Trophoblast cell (in vitro differentiated cells and primary cell): ENCODE data around the gene SLC16A4. TPM values are rescaled to one million over a fixed set of nuclear protein-coding genes. Genes with fewer than 3 reads are reported as not detected.
"Not testable (repeated sequence)": the region's sequence is repeated elsewhere in the genome, so short reads cannot be mapped to it uniquely, and the experiment has no call there.

Experiments used
- DNase-seq, 2 donors: peaks; one replicate each; pipeline ENCODE4 v3.0.0-alpha.2; 2016
- H2AFZ ChIP-seq: 2 replicates; pipeline ENCODE4 v1.6.1; 2013; ENCODE audit warnings: low read length, moderate library complexity, mild to moderate bottlenecking; ENCODE audit not compliant: insufficient read depth, poor library complexity
- H2AK5ac ChIP-seq: 2 replicates; pipeline ENCODE4 v1.6.1; 2013; ENCODE audit warnings: mild to moderate bottlenecking, low read length
- H2BK120ac ChIP-seq: 2 replicates; pipeline ENCODE4 v1.6.1; 2013; ENCODE audit warnings: low read length, mild to moderate bottlenecking, moderate library complexity; ENCODE audit not compliant: insufficient read depth, poor library complexity
- H2BK12ac ChIP-seq: 2 replicates; pipeline ENCODE4 v1.6.1; 2013; ENCODE audit warnings: mild to moderate bottlenecking, low read length, moderate library complexity
- H2BK5ac ChIP-seq: 2 replicates; pipeline ENCODE4 v1.6.1; 2013; ENCODE audit warnings: low read length, low read depth, moderate library complexity, mild to moderate bottlenecking; ENCODE audit not compliant: poor library complexity
- H3K14ac ChIP-seq: 2 replicates; pipeline ENCODE4 v1.6.1; 2013; ENCODE audit warnings: mild to moderate bottlenecking, low read length
- H3K18ac ChIP-seq: 2 replicates; pipeline ENCODE4 v1.6.1; 2013; ENCODE audit warnings: mild to moderate bottlenecking, low read length
- H3K23ac ChIP-seq: 2 replicates; pipeline ENCODE4 v1.6.1; 2013; ENCODE audit warnings: low read length
- H3K27ac ChIP-seq: 2 replicates; pipeline ENCODE4 v1.5.1; 2013; ENCODE audit warnings: low read depth, mild to moderate bottlenecking, inconsistent platforms, low read length, moderate library complexity
- H3K27me3 ChIP-seq: 2 replicates; pipeline ENCODE4 v1.6.1; 2013; ENCODE audit warnings: inconsistent platforms, mild to moderate bottlenecking, low read length, moderate library complexity; ENCODE audit not compliant: insufficient read depth
- H3K36me3 ChIP-seq, 2 experiments: 1 replicate in 1 of 2; 2 replicates in 1 of 2; pipeline ENCODE4 v1.6.1; 2013; ENCODE audit warnings: low read length in 2 of 2, mild to moderate bottlenecking in 2 of 2, moderate library complexity in 1 of 2; ENCODE audit not compliant: insufficient read depth in 2 of 2, control insufficient read depth in 1 of 2
- H3K4ac ChIP-seq: 2 replicates; pipeline ENCODE4 v1.6.1; 2013; ENCODE audit warnings: low read depth, mild to moderate bottlenecking, low read length, moderate library complexity
- H3K4me1 ChIP-seq, 2 experiments: 1 replicate in 1 of 2; 2 replicates in 1 of 2; pipeline ENCODE4 v1.6.1; 2013; ENCODE audit warnings: low read length in 2 of 2, mild to moderate bottlenecking in 2 of 2, moderate library complexity in 1 of 2; ENCODE audit not compliant: insufficient read depth in 2 of 2, control insufficient read depth in 1 of 2
- H3K4me2 ChIP-seq: 2 replicates; pipeline ENCODE4 v1.6.1; 2013; ENCODE audit warnings: inconsistent platforms, mild to moderate bottlenecking, low read length, moderate library complexity
- H3K4me3 ChIP-seq: 2 replicates; pipeline ENCODE4 v1.5.1; 2013; ENCODE audit warnings: mild to moderate bottlenecking, low read depth, low read length, inconsistent platforms
- H3K79me1 ChIP-seq: one replicate; pipeline ENCODE4 v1.6.1; 2013; ENCODE audit warnings: low read length
- H3K79me2 ChIP-seq: 2 replicates; pipeline ENCODE4 v1.6.1; 2013; ENCODE audit warnings: low read length, mild to moderate bottlenecking; ENCODE audit not compliant: control insufficient read depth, insufficient read depth, poor library complexity
- H3K9ac ChIP-seq: 2 replicates; pipeline ENCODE4 v1.6.1; 2013; ENCODE audit warnings: mild to moderate bottlenecking, low read length
- H3K9me3 ChIP-seq: 2 replicates; pipeline ENCODE4 v1.6.1; 2013; ENCODE audit warnings: low read depth, mild to moderate bottlenecking, control low read depth, inconsistent platforms, low read length; ENCODE audit not compliant: insufficient read depth
- H4K12ac ChIP-seq: 2 replicates; pipeline ENCODE4 v1.6.1; 2013; ENCODE audit warnings: low read depth, mild to moderate bottlenecking, low read length, moderate library complexity
- H4K8ac ChIP-seq: 2 replicates; pipeline ENCODE4 v1.6.1; 2013; ENCODE audit warnings: low read depth, mild to moderate bottlenecking, low read length, moderate library complexity
- H4K91ac ChIP-seq: one replicate; pipeline ENCODE4 v1.6.1; 2013; ENCODE audit warnings: low read depth, mild to moderate bottlenecking, low read length, moderate library complexity
- WGBS: extraction: QIAGEN DNeasy Blood & Tissue Kit; methylation state at CpG from one replicate; pipeline ENCODE4 v1.1.7; 2013; ENCODE audit warnings: missing lambda C conversion rate; ENCODE audit not compliant: insufficient read length, insufficient coverage; ENCODE audit errors: extremely low coverage; 5-methylcytosine and 5-hydroxymethylcytosine counted together
- polyA plus RNA-seq: library from polyadenylated mRNA; stranded (reverse); fragments of 200-250 nt; gene quantifications from 2 replicates; pipeline ENCODE4 v1.2.3, GENCODE V29; 2013

SLC16A4 gene
- 3.6 and 3.7 TPM in 2 replicates for polyA plus RNA-seq

GRCh38 chr1:110390692-110391245 lies at the start of gene SLC16A4:
SLC16A4 (minus strand) TSS chr1:110391026; CDS start chr1:110389323, 1,703 bp downstream.
- no CpG with 5 or more reads among the region's 8 CpGs for whole genome bisulfite sequencing
- Histone ChIP-seq H2BK120ac (peak within 1 kb of the TSS; percentile 49), H3K27me3 (no peaks in the 10 kb centered on the region), H3K4ac (no peak within 1 kb of the TSS), H4K8ac (peak within 1 kb of the TSS; percentile 51), H3K9me3 (no peaks in the 10 kb centered on the region), H3K23ac (no peak within 1 kb of the TSS), H3K27ac (peak within 1 kb of the TSS; percentile 61), H3K79me1 (no peaks in the 10 kb centered on the region), H4K12ac (peak within 1 kb of the TSS; percentile 26), H2AK5ac (peak within 1 kb of the TSS; percentile 29), H3K4me3 (no peak within 1 kb of the TSS), H3K4me1 (peaks cover 4 to 7% of the 10 kb centered on the region in 2 experiments), H2AFZ (no peak within 1 kb of the TSS), H2BK5ac (no peak within 1 kb of the TSS), H4K91ac (no peak within 1 kb of the TSS), H3K79me2 (no peaks in the 10 kb centered on the region), H3K14ac (no peak within 1 kb of the TSS), H3K36me3 (peaks cover 1 to 6% of the 10 kb centered on the region in 2 experiments), H3K18ac (no peak within 1 kb of the TSS), H3K4me2 (peak within 1 kb of the TSS; percentile 41), H2BK12ac (no peak within 1 kb of the TSS), H3K9ac (no peak within 1 kb of the TSS)
- peak; percentile 91 to 97 for DNase-seq

- not testable (repeated sequence) for H2AK5ac ChIP-seq, H3K79me2 ChIP-seq, DNase-seq, H3K9me3 ChIP-seq, H3K18ac ChIP-seq, H3K14ac ChIP-seq, H2BK5ac ChIP-seq, H3K9ac ChIP-seq, H3K23ac ChIP-seq, H4K8ac ChIP-seq, H3K4ac ChIP-seq, H3K27me3 ChIP-seq, H3K27ac ChIP-seq, H2BK12ac ChIP-seq, H2BK120ac ChIP-seq, H3K4me3 ChIP-seq, H4K12ac ChIP-seq, H3K36me3 ChIP-seq, H4K91ac ChIP-seq, H2AFZ ChIP-seq, H3K4me2 ChIP-seq
- WGBS: no CpG with 5 or more reads among the region's 3 CpGs
- peaks cover 25 to 27% of the 10 kb centered on the region in 2 experiments for H3K4me1 ChIP-seq
- peaks cover 13% of the 10 kb centered on the region for H3K79me1 ChIP-seq
These were observed 49.0 kb upstream of the SLC16A4 start for GRCh38 chr1:110439873-110440272.

- H3K4ac ChIP-seq: no peak overlapping the region
- no peak overlapping the region for H2AK5ac ChIP-seq
- H3K14ac ChIP-seq: no peak overlapping the region
- H3K27ac ChIP-seq: no peak overlapping the region
- H3K36me3 ChIP-seq: no peaks in the 10 kb centered on the region
- no peak for DNase-seq
- H3K4me1 ChIP-seq: peaks cover 25 to 27% of the 10 kb centered on the region in 2 experiments
- H3K9ac ChIP-seq: no peak overlapping the region
- H3K4me3 ChIP-seq: no peak overlapping the region
- H3K9me3 ChIP-seq: no peaks in the 10 kb centered on the region
- no peak overlapping the region for H4K8ac ChIP-seq
- no peak overlapping the region for H2BK12ac ChIP-seq
- no peak overlapping the region for H2BK120ac ChIP-seq
- no peak overlapping the region for H2AFZ ChIP-seq
- H3K79me1 ChIP-seq: peaks cover 13% of the 10 kb centered on the region
- H3K4me2 ChIP-seq: no peak overlapping the region
- WGBS: no CpG with 5 or more reads among the region's 4 CpGs
- no peak overlapping the region for H4K91ac ChIP-seq
- H3K23ac ChIP-seq: no peak overlapping the region
- H2BK5ac ChIP-seq: no peak overlapping the region
- no peak overlapping the region for H4K12ac ChIP-seq
- no peaks in the 10 kb centered on the region for H3K27me3 ChIP-seq
- H3K18ac ChIP-seq: no peak overlapping the region
- no peaks in the 10 kb centered on the region for H3K79me2 ChIP-seq
These were observed 48.1 kb upstream of the SLC16A4 start for GRCh38 chr1:110438893-110439292.

GRCh38 chr1:110437645-110438299 lies 46.9 kb upstream of the SLC16A4 start:
- H4K91ac ChIP-seq, H3K18ac ChIP-seq, H4K12ac ChIP-seq, H3K4ac ChIP-seq, H3K23ac ChIP-seq, DNase-seq, H2AK5ac ChIP-seq, H3K9me3 ChIP-seq, H3K27ac ChIP-seq, H3K9ac ChIP-seq, H3K14ac ChIP-seq, H2AFZ ChIP-seq, H4K8ac ChIP-seq, H2BK5ac ChIP-seq, H3K36me3 ChIP-seq, H3K27me3 ChIP-seq, H3K79me2 ChIP-seq, H3K4me2 ChIP-seq, H3K4me3 ChIP-seq: not testable (repeated sequence)
- Histone ChIP-seq H3K79me1 (peaks cover 13% of the 10 kb centered on the region), H2BK12ac (peak overlapping the region; percentile 59), H2BK120ac (peak overlapping the region; percentile 51), H3K4me1 (peaks cover 25 to 31% of the 10 kb centered on the region in 2 experiments)
- WGBS: no CpG with 5 or more reads among the region's 9 CpGs
